ACC112 (cell line): Measurements from ENCODE around the gene CCDC197.

ENCODE experiments used
- H2AFZ ChIP-seq: fragments of 200-600 bp; sonication (generic); one replicate; pipeline ENCODE4 v1.6.0; 2017; ENCODE audit warnings: antibody characterized with exemption, low read length; ENCODE audit not compliant: unreplicated experiment
- H3K27ac ChIP-seq: fragments of 200-600 bp; sonication (generic); 2 replicates; pipeline ENCODE4 v1.5.1; 2014; ENCODE audit warnings: low read depth, mild to moderate bottlenecking, antibody characterized with exemption, low read length, moderate library complexity
- H3K27me3 ChIP-seq: fragments of 200-600 bp; sonication (generic); 2 replicates; pipeline ENCODE4 v1.6.1; 2014; ENCODE audit warnings: mild to moderate bottlenecking, antibody characterized with exemption, low read length, moderate library complexity, mixed read lengths; ENCODE audit not compliant: insufficient read depth
- H3K36me3 ChIP-seq: fragments of 200-600 bp; sonication (generic); 2 replicates; pipeline ENCODE4 v1.6.1; 2016; ENCODE audit warnings: mild to moderate bottlenecking, antibody characterized with exemption, low read length, moderate library complexity, mixed read lengths; ENCODE audit not compliant: insufficient read depth
- H3K4me1 ChIP-seq: fragments of 200-600 bp; sonication (generic); one replicate; pipeline ENCODE4 v1.6.1; 2016; ENCODE audit warnings: low read length, mixed read lengths; ENCODE audit not compliant: insufficient read depth, unreplicated experiment, control insufficient read depth
- H3K4me3 ChIP-seq: fragments of 200-600 bp; sonication (generic); 2 replicates; pipeline ENCODE4 v1.5.1; 2014; ENCODE audit warnings: mild to moderate bottlenecking, low read depth, low read length
- H3K79me2 ChIP-seq: fragments of 200-600 bp; sonication (generic); one replicate; pipeline ENCODE4 v1.6.0; 2016; ENCODE audit warnings: low read length; ENCODE audit not compliant: control insufficient read depth, unreplicated experiment, insufficient read depth

Gene CCDC197

GRCh38 chr14:93955850-93956481, 41.1 kb upstream of the CCDC197 start:
- Histone ChIP-seq H3K27me3 (no peaks in the 10 kb centered on the region), H3K4me3 (no peak overlapping the region), H3K4me1 (peaks cover 36% of the 10 kb centered on the region), H3K79me2 (no peaks in the 10 kb centered on the region), H3K27ac (no peak overlapping the region), H3K36me3 (no peaks in the 10 kb centered on the region), H2AFZ (no peak overlapping the region)

GRCh38 chr14:93956514-93957332, 40.4 kb upstream of the CCDC197 start:
- no peaks in the 10 kb centered on the region for H3K27me3 ChIP-seq
- peaks cover 28% of the 10 kb centered on the region for H3K4me1 ChIP-seq
- no peak overlapping the region for H3K27ac ChIP-seq
- H3K4me3 ChIP-seq, result no peak overlapping the region
- H3K36me3 ChIP-seq, result no peaks in the 10 kb centered on the region
- H2AFZ ChIP-seq, result no peak overlapping the region
- no peaks in the 10 kb centered on the region for H3K79me2 ChIP-seq

- no peak overlapping the region for H2AFZ ChIP-seq
- H3K36me3 ChIP-seq, result no peaks in the 10 kb centered on the region
- no peak overlapping the region for H3K27ac ChIP-seq
- no peaks in the 10 kb centered on the region for H3K79me2 ChIP-seq
- H3K4me3 ChIP-seq, result no peak overlapping the region
- peaks cover 28% of the 10 kb centered on the region for H3K4me1 ChIP-seq
- H3K27me3 ChIP-seq, result no peaks in the 10 kb centered on the region
Observed at GRCh38 chr14:93957333-93957710, 39.8 kb upstream of the CCDC197 start.

GRCh38 chr14:93957751-93958566, 39.1 kb upstream of the CCDC197 start:
- H3K4me3 ChIP-seq, result no peak overlapping the region
- H3K36me3 ChIP-seq, result no peaks in the 10 kb centered on the region
- H3K4me1 ChIP-seq, result peaks cover 34% of the 10 kb centered on the region
- no peak overlapping the region for H3K27ac ChIP-seq
- H3K79me2 ChIP-seq, result no peaks in the 10 kb centered on the region
- no peaks in the 10 kb centered on the region for H3K27me3 ChIP-seq
- no peak overlapping the region for H2AFZ ChIP-seq

- Histone ChIP-seq H2AFZ (no peak overlapping the region), H3K27ac (peak overlapping the region; percentile 58; the same call in 1 of the 2 replicates), H3K27me3 (no peaks in the 10 kb centered on the region), H3K79me2 (no peaks in the 10 kb centered on the region), H3K4me3 (no peak overlapping the region), H3K36me3 (no peaks in the 10 kb centered on the region), H3K4me1 (peaks cover 41% of the 10 kb centered on the region)
Observed at GRCh38 chr14:93958567-93959238, 38.4 kb upstream of the CCDC197 start.

- Histone ChIP-seq H2AFZ (no peak overlapping the region), H3K27me3 (no peaks in the 10 kb centered on the region), H3K4me3 (no peak overlapping the region), H3K27ac (peak overlapping the region; percentile 58; the same call in 1 of the 2 replicates), H3K36me3 (no peaks in the 10 kb centered on the region), H3K79me2 (no peaks in the 10 kb centered on the region), H3K4me1 (peaks cover 41% of the 10 kb centered on the region)
Observed at GRCh38 chr14:93959239-93960107, 37.6 kb upstream of the CCDC197 start.

- peaks cover 46% of the 10 kb centered on the region for H3K4me1 ChIP-seq
- H3K4me3 ChIP-seq, result no peak overlapping the region
- no peaks in the 10 kb centered on the region for H3K27me3 ChIP-seq
- no peaks in the 10 kb centered on the region for H3K36me3 ChIP-seq
- no peak overlapping the region for H2AFZ ChIP-seq
- peak overlapping the region; percentile 58; the same call in 1 of the 2 replicates for H3K27ac ChIP-seq
- H3K79me2 ChIP-seq, result no peaks in the 10 kb centered on the region
Observed at GRCh38 chr14:93960108-93960475, 37.0 kb upstream of the CCDC197 start.

GRCh38 chr14:93960774-93961438, 36.2 kb upstream of the CCDC197 start:
- Histone ChIP-seq H3K36me3 (no peaks in the 10 kb centered on the region), H3K27ac (no peak overlapping the region), H3K4me3 (no peak overlapping the region), H2AFZ (no peak overlapping the region), H3K4me1 (peaks cover 53% of the 10 kb centered on the region), H3K27me3 (no peaks in the 10 kb centered on the region), H3K79me2 (no peaks in the 10 kb centered on the region)

GRCh38 chr14:93961620-93962019, 35.5 kb upstream of the CCDC197 start:
- H3K4me3 ChIP-seq, result no peak overlapping the region
- H2AFZ ChIP-seq, result no peak overlapping the region
- H3K79me2 ChIP-seq, result no peaks in the 10 kb centered on the region
- H3K4me1 ChIP-seq, result peaks cover 58% of the 10 kb centered on the region
- no peak overlapping the region for H3K27ac ChIP-seq
- no peaks in the 10 kb centered on the region for H3K27me3 ChIP-seq
- no peaks in the 10 kb centered on the region for H3K36me3 ChIP-seq
